NCI-H2196 (cell line): Measurements from ENCODE around the gene CBLB.

ENCODE experiments used
- DNase-seq: peaks from one replicate; lab custom pipeline; 2025; ENCODE audit not compliant: unreplicated experiment; lab: John Stamatoyannopoulos, UW

Gene CBLB

DNA sequence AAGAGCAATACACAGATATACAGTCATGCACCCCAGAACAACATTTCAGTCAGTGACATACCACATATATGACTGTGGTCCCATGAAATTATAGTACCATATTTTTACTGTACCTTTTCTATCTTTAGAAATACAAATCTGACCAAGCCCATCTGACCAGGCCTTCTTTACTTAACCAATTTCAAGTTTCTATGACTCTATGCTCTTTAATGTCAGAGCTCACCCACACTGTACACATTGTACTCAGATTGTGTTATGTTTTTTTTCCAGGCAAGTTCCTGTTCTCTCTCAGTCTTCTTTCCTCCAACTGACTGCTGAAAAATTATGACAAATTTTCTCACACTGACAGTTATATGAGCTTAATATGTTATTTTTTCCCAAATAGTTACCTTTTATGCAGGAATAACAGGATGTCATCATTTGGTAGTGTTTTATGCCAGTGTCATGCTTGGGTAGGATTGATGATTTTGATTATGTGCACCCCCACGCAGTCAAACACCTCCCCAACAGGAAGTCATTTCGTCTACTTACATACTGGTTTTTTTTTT, 8.0 kb upstream of the CBLB start:
- no peak for DNase-seq

DNA sequence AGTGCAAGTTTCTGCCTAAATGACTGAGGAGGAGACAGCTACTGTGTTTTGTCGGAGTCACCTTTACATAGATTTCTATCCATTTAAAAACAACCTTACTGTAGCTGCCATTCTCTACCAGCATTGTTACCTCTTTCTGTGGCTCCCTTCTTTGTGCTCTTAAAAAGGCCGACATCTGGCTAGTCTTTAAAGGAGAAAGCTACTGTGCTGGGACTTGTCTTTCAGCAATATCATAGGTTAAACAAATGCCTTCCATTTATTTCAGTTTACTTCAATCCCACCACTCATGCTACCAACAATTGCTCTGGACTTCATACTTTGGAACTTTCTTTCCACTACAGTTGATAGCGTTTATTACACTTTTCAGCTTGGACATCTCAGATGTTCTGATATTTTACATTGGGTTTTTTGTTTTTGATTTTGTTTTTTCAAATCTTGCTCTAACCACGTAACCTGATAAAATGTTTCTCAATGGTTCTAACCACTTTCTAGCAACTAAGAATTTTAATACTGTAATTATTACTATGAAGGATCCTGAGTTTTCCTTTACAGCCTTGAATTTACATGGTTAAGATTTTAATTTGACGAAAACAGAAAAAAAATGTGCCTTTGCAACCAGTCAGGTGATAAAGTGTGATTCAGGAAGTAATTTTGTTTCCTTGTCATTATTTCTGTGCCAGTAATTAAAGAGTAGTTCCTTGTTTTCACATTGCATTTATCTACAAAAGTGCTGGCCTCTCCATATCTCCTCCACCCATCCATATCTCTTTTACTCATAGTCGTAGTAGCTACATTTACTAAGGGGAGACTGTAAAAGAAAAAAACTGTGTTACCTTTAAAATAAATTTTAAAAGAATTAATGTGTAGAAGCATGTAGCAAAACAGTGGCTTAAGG, 1.3 kb upstream of the CBLB start:
- no peak for DNase-seq

DNA sequence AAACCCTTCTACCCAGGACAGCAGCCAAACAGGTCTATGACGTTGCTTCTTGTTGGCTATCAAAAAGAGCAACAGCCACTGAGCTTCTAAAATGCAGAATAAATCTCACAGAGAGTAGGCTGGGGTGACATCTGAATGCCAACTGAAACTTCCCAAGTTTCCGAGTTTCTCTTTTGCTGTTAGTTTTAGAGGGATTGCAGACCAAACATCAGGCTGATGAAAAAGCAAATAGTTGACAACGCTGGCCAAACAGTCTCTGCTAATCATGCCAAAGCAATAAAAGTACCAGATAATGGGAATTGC, 670 bp upstream of the CBLB start:
- no peak for DNase-seq

DNA sequence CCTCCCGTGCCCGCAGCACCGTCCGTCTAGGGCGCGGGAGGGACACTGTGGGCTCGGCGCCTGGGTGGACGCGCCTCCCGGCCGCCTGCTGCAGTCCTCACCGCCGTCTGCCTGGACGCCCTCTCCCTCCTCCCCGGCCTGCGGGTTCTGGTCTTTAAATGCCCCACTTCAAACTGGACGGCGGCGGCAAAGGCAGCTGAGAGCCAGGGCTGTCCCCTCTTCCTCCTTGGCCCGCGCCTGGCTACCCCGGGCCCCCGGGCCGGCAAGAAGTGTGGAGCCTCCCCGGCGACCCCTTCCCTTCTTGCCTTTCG, 426 bp downstream of the CBLB start:
- peak; percentile 39 for DNase-seq

DNA sequence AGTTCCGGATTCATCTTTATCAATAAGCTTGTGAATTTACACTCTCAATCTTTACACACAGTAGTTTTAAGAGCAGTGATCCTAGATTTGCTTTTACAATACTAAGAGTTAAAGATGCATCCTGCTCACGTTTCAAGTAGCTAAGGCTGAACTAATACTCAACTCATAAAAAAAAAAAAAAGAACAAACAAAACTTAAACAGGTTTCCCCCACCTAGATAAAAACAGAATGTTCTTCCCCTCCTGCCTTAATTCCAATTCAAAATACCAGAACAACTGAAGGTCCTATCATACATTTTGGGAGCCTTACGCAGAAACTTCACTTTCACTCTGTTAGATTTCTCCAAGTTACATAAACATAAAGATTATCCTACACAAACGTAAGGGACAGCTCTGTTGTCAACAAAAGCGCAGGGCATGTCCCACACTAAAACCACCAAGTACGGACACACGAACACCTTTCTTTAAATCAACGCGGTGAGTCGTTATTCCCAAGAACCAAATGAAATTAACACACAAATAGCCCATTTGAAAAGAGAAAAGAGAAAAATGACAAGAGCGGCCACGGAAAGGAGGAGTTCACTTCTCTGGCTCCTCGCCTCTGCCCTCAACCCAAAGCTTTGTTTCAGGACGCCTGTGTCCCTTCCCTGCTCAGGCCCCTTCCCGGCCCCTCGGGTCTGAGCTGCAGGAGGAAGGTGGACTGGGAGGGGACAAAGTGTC, 941 bp downstream of the CBLB start:
- no peak for DNase-seq

DNA sequence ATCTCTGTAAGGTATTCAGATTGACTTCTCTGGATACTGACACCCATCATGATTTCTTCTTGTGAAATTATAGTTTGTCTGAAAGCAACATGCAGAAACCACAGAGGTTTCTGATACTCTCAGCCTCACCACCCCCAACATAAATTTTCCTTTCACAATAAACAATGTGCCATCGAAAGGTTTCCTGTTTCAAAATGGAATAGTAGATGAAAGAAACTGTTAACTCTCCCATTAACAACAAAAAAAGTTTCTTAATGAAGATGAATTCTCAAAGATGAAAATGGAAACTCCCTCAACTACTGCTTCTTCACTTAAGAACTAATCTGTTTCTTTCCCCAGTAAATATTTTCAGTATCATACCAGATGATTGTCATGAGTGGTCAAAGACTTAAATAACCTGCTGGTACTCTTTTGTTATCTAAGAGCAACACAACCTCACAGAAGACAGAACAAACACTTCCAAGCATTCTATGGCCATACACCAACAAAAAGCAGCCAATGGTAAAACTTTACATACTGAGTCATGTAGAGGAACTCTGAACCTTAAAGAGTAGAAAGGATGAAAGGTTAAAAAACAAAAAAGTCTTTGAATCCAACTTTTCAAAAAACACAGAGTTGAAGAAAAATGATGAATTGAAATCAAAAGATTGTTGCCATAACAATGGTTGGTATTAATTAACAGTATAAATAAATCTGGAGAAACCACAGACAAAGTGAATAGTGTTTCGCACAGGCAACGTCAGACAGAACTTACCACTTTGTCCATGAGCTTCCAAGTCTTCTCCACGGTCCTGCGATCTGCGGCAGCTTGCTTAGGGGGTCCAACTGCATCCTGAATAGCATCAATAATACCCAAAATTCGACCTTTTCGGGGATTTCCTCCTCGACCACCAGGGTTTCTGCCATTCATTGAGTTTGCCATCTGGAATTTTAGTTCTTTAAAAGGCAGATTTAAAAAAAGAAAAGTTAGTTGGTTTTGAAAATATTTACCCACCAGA, 1.9 kb downstream of the CBLB start:
- DNase-seq: no peak

DNA sequence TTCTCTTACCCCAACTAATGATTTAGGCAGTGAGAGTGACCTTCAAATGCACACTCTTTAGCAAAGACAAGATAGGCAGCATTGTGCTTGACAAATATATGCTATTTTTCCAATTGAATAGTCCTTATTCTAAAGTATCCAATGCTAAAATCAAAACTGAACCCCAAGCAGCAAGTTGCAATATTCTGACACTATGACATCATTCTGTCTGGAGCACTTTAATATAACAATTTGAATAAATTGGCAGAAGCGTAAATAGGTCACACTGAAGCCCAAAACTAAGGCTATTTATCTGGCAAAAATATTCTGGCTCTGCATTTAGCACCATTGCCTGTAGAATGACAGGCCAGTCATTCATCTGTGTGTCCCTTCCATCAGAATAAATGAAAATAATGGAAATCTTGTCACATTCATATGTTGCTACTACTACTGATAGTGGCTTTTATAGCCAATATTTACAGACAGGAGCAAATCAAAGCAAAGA, 2.9 kb downstream of the CBLB start:
- DNase-seq: no peak

DNA sequence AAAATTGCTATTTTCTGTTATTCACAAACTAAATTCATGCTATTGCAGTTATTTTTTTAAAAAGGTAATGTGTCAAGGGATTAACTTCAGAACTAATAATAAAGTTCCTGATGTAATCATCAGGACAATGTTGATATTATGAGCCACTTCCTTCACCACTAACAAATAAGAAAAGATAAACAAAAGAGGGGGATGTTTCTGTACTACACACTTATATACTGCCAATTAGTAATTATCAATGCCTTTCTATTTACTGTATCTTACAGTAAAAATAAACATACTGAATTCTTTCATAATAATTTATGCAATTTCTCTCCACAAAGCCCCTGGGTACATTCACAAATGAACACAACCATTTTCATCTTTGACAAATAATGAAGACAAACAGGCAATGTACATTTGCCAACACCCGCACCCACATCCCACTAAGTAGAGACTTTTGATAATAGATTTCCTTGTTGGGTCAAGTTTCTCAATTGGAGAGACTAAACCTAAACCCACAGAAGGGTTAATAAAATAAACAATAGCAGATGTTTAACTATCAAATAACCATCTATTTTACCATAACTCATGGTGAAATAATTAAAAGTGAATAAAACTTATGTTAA, 3.7 kb downstream of the CBLB start:
- DNase-seq: no peak

DNA sequence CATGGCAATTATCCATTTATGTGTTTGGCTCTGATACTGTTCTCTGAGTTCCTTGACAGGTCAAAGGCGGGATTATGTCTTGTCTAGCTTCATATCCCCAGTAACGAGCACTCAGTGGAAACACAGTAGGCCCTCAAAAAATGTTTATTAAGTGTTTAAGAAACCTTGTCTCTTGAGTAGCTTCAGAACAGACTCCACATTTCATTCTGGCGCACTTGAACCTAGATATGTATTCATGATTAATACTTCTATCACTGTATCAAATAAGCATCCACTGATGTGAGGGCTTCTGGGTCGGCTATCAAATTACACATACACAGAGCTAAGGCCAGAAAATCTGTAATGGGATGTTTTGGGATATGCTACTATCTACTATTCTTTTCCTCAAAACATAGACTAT, 4.6 kb downstream of the CBLB start:
- no peak for DNase-seq

DNA sequence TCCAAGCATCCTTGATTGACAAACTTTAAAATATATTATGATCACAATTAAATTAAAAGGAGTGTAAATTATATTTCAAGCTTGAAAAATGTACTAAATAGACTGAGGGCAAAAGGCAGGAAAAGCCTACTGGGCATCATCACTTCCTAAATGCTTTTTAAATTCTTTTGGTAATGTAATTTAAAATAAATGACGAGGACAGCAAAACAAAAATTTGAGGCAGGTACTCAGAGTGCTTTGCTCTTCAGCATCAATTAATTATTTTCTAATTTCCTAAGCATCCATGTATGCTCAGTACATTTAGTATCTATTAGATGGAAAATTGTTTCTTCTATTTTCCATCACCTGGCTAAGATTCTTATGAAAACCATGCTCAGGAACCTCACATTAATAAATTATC, 5.2 kb downstream of the CBLB start:
- DNase-seq: no peak

DNA sequence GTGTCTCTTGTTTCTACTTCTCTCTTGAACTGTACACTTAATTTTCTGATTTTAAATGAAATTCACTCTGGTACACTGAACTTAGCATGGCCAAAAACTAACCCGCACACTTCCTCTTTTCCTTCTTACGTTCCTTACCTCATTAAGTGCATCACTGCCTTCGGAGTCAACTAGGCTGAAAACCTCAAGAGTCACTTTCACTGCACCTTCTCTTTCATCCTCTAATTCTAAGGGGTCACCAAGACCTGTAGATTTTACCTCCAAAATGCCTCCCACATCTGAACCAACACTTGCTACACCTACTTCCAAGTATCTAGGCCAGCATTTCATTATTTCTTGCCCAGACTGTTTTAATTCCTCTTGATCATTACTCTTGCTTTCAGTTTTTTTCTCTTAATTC, 6.6 kb downstream of the CBLB start:
- no peak for DNase-seq

DNA sequence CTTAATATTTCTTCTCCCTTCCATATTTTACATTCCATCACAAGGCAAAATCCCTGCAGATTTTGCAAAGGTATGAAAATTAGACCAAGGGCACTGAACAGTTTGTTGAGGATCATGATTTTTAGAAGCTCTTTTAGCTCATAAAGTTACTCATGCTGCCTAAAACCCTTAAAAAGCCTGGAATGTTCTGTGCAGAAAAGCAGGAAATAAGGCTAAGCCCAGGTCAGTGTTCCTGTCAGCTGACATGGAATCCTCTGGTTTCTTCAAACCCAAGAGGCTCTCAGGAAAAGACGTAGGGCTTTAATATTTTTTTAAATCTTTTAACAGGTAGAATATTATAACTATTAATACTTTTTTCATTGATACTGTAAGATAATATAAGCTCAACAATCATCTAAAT, 8.2 kb downstream of the CBLB start:
- DNase-seq: no peak

DNA sequence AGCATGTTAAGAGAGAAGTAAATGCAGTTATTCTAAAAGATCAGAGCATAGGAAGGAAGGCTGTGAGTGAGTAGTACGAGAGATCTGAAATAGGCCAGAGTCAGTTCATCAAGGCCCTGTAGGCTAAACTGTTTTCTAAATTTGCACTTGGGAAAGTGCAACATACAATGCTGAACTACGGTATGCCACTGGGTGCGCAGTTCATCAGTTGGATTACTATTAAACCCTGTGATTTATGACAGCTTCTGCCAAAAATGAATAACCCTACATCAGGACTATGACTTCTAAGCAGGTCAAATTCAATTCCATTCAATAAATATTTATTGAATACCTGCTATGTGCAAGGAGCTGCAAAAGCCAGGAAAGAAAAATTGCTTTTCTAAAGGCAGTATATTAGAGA, 10.8 kb downstream of the CBLB start:
- no peak for DNase-seq

DNA sequence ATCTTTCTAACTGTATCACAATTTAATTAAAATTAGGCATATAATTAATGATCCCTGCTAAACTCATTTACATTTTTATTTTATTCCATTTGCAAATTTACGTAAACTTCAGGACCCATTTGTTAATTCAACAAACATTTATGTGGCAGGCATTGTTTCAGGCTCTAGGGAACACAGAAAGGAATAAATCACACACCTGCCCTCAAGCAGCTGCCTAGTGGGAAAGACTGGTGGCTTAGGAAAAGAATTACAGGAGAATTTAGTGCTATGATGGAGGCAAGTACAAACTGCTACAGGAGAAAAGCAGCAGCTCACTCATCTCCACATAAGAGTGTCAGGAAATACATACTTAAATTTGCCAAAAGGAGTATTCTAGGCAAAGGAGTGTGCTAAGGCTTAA, 11.2 kb downstream of the CBLB start:
- no peak for DNase-seq

DNA sequence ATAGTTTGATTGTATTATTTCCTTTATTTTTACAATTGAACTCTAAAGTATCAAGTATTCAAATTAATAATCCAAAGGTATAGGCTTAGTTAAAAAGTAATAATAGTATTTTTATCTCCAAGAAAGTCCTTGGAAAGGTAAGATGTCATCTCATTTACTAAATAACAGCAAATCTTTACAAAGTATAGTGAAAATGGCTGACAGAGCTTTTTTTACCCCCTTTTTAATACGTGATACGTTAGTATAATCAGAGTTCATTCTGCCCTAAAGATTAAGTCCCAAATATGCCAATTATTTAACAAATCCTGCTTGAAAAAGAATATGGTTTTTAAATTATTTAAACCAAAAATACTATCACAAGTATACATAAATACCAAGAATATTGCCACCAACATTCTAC, 12.2 kb downstream of the CBLB start:
- DNase-seq: no peak

DNA sequence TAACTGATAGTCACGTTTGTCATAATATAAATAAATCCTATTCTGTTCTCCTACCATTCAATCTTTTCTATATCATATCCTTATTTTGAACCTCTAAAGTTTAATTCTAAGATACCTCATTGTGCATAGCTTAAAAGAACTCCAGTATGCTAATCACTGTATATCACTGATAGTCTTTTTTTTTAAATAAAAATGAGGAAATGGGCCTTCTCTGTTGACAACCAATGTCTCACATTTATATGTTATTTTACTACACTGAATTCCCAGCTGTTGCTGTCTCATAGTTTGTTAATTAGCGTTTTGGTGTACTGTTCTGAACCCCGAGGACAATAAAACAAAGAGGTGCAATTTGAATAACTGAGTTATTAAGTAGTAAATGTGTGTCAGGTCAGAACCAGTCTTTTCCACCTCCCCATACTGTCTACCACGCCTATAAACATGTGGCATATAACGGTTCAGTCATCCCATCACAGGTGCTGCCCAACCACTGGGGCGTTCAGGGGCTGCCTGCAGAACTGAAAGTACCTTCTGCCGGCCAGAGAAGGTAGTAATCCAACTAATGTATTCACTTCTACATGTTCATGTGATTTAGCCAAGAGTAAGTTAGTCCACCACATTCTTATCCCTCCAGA, 14.9 kb downstream of the CBLB start:
- DNase-seq: no peak

DNA sequence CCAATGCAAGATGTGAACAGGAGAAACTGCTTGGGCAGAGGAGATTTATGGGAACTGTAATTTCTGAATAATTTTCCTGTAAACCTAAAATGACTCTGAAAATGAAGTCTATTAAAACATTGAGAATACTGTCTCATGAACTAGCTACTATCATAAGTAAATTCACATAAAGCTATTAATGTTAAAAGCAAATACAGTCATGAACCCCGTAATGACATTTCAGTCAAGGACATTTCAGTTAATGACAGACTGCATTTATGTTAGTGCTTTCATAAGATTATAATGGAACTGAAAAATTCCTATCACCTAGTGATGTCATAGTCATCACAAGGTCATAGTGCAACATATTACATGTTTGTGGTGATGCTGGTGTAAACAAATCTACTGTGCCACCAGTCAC, 17.2 kb downstream of the CBLB start:
- no peak for DNase-seq

DNA sequence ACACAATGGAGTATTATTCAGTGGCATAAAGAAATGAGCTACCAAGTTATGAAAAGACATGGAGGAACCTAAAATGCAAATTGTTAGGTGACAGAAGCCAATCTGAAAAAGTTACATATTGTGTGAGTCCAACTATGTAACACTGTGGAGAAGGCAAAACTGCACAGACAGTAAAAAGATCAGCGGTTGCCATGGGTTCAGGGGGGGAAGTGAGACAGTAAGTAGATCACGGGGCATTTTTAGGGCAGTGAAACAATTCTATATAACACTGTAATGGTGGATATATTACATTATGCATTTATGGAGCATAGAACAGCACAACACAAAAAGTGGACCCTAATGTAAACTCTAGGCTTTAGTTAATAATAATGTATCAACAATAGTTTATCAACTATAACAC, 17.6 kb downstream of the CBLB start:
- DNase-seq: no peak

DNA sequence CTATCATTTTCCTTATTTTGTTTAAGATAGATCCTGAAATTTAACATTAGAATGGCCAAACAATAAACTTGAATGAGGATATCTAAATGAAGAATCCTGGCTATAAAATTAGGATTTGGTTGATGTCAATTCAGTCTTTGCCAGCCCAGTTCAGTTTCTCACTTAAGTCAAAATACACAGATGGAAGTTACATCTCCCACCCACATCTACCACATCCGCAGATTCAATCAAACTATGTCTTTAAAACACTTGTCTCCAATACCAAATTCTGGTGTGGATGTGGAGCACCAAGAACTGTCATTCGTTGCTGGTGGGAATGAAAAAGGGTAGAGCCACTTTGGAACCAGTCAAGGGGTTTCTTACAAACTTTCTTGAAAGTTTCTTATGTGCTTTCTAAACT, 18.2 kb downstream of the CBLB start:
- DNase-seq: no peak

DNA sequence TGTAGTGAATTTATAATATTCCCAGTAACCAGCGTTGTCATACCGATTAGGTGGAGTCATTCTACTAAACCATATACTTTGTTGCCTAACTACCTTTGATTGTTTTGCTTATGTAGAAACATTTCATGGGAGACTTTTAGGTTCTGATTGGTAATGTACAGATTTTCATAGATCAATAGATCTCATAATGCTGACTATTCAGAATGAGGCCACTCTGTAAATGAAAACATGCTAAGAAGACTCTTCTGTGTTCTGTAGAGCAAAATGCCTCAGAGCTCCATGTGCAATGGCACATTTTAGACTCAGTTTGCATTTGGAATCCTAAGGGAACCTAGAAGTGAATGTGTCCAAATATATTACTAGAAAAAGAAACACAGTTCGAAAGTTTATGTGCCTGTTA, 20.0 kb downstream of the CBLB start:
- DNase-seq: no peak
